RKO (cell line): Measurements from ENCODE around the gene SLC25A11.
A peak's percentile ranks its signal among the peaks of the same experiment; 100 is the strongest.
"Not testable (repeated sequence)": the region's sequence is repeated elsewhere in the genome, so short reads cannot be mapped to it uniquely, and the experiment has no call there.

Experiments used
- DNase-seq: peaks from one replicate; pipeline ENCODE4 v3.0.0-alpha.2; 2016; ENCODE audit warnings: low spot score

Gene SLC25A11

GRCh38 chr17:4945176-4945943 is 5.5 kb upstream of the SLC25A11 start:
- peak; percentile 96 for DNase-seq

GRCh38 chr17:4944554-4945175 is 4.8 kb upstream of the SLC25A11 start:
- no peak for DNase-seq

- DNase-seq = no peak
Measured at GRCh38 chr17:4944163-4944553, 4.3 kb upstream of the SLC25A11 start.

GRCh38 chr17:4942760-4943508 is 3.1 kb upstream of the SLC25A11 start:
- no peak for DNase-seq

- DNase-seq = no peak
Measured at GRCh38 chr17:4941319-4941610, 1.4 kb upstream of the SLC25A11 start.

- DNase-seq = peak; percentile 90
Measured at GRCh38 chr17:4940555-4941318, 891 bp upstream of the SLC25A11 start.

GRCh38 chr17:4939546-4939795 is 375 bp downstream of the SLC25A11 start:
- peak; percentile 17 for DNase-seq

GRCh38 chr17:4938688-4939545 is 929 bp downstream of the SLC25A11 start:
- DNase-seq = peak; percentile 42

GRCh38 chr17:4938069-4938491 is 1.8 kb downstream of the SLC25A11 start:
- no peak for DNase-seq

- DNase-seq = no peak
Measured at GRCh38 chr17:4937553-4937952, 2.3 kb downstream of the SLC25A11 start.

GRCh38 chr17:4936436-4936835 is 3.4 kb downstream of the SLC25A11 start:
- no peak for DNase-seq

GRCh38 chr17:4935650-4936049 is 4.2 kb downstream of the SLC25A11 start:
- DNase-seq = no peak

GRCh38 chr17:4934173-4934979 is 5.5 kb downstream of the SLC25A11 start:
- peak; percentile 51 for DNase-seq

GRCh38 chr17:4933646-4934045 is 6.2 kb downstream of the SLC25A11 start:
- no peak for DNase-seq

- DNase-seq = no peak
Measured at GRCh38 chr17:4932756-4933155, 7.1 kb downstream of the SLC25A11 start.

- DNase-seq = no peak
Measured at GRCh38 chr17:4931963-4932362, 7.9 kb downstream of the SLC25A11 start, which contains the start of gene GP1BA. Gene GP1BA (plus strand): TSS chr17:4932277. CDS start chr17:4932605, 328 bp downstream.

GRCh38 chr17:4928881-4929280 is 11.0 kb downstream of the SLC25A11 start:
- DNase-seq = no peak

GRCh38 chr17:4926577-4927335 is 13.1 kb downstream of the SLC25A11 start:
- DNase-seq = not testable (repeated sequence)

- no peak for DNase-seq
Measured at GRCh38 chr17:4921320-4921719, 18.5 kb downstream of the SLC25A11 start.
